ENCODE data around the gene GALNT17. TPM values are rescaled to one million over a fixed set of nuclear protein-coding genes. Genes with fewer than 3 reads are reported as not detected.

The GALNT17 gene
- total RNA-seq, 1 experiment from 2014 or later, result not detected

GRCh38 chr7:71535616-71536015, 403.7 kb downstream of the GALNT17 start:
- CTCF ChIA-PET, result no interaction called here
- H3K27me3 Mint-ChIP-seq (ENCODE audit: insufficient read depth, unreplicated experiment), result no peaks in the 10 kb centered on the region
- POLR2A ChIA-PET, result no interaction called here
- no TSS peak for BruUV-seq (replicated peaks)
- H3K4me1 Mint-ChIP-seq (ENCODE audit: insufficient read depth, unreplicated experiment), result no peaks in the 10 kb centered on the region
- peaks cover 8% of the 10 kb centered on the region for H3K9me3 Mint-ChIP-seq (ENCODE audit: unreplicated experiment)
- H3K27ac Mint-ChIP-seq (ENCODE audit: low read depth, unreplicated experiment), result no peak overlapping the region
- intact Hi-C loops (cut with micrococcal nuclease), result no loop called here
- no peak for DNase-seq (ENCODE audit: unreplicated experiment)
- H3K36me3 Mint-ChIP-seq (ENCODE audit: insufficient read depth, unreplicated experiment), result no peaks in the 10 kb centered on the region
- TF ChIP-seq CTCF (IDR thresholded peaks at IDR 0.05; ENCODE audit: unreplicated experiment), result no peak
- no peak overlapping the region for H3K4me3 Mint-ChIP-seq (ENCODE audit: unreplicated experiment)

- Mint-ChIP-seq H3K4me3 (ENCODE audit: unreplicated experiment) (no peak overlapping the region), H3K4me1 (ENCODE audit: insufficient read depth, unreplicated experiment) (no peaks in the 10 kb centered on the region), H3K27ac (ENCODE audit: low read depth, unreplicated experiment) (no peak overlapping the region), H3K9me3 (ENCODE audit: unreplicated experiment) (peaks cover 8% of the 10 kb centered on the region), H3K36me3 (ENCODE audit: insufficient read depth, unreplicated experiment) (no peaks in the 10 kb centered on the region), H3K27me3 (ENCODE audit: insufficient read depth, unreplicated experiment) (no peaks in the 10 kb centered on the region)
- intact Hi-C loops (cut with micrococcal nuclease), result no loop called here
- CTCF ChIA-PET, result no interaction called here
- no peak for TF ChIP-seq CTCF (IDR thresholded peaks at IDR 0.05; ENCODE audit: unreplicated experiment)
- POLR2A ChIA-PET, result no interaction called here
- no peak for DNase-seq (ENCODE audit: unreplicated experiment)
- no TSS peak for BruUV-seq (replicated peaks)
Measured at GRCh38 chr7:71538210-71538609, 406.3 kb downstream of the GALNT17 start.

GRCh38 chr7:71539615-71540014, 407.7 kb downstream of the GALNT17 start:
- no peak for TF ChIP-seq CTCF (IDR thresholded peaks at IDR 0.05; ENCODE audit: unreplicated experiment)
- Mint-ChIP-seq H3K27me3 (ENCODE audit: insufficient read depth, unreplicated experiment) (no peaks in the 10 kb centered on the region), H3K4me1 (ENCODE audit: insufficient read depth, unreplicated experiment) (no peaks in the 10 kb centered on the region), H3K4me3 (ENCODE audit: unreplicated experiment) (no peak overlapping the region), H3K36me3 (ENCODE audit: insufficient read depth, unreplicated experiment) (no peaks in the 10 kb centered on the region), H3K27ac (ENCODE audit: low read depth, unreplicated experiment) (no peak overlapping the region), H3K9me3 (ENCODE audit: unreplicated experiment) (peaks cover 8% of the 10 kb centered on the region)
- BruUV-seq (replicated peaks), result no TSS peak
- intact Hi-C loops (cut with micrococcal nuclease), result no loop called here
- CTCF ChIA-PET, result interaction anchor here (0.6 kb wide), 1 partner anchor 689 kb away, joined by 3 read pairs; no protein-coding TSS in a partner anchor
- POLR2A ChIA-PET, result no interaction called here
- no peak for DNase-seq (ENCODE audit: unreplicated experiment)

- H3K9me3 Mint-ChIP-seq (ENCODE audit: unreplicated experiment), result peaks cover 4% of the 10 kb centered on the region
- H3K27me3 Mint-ChIP-seq (ENCODE audit: insufficient read depth, unreplicated experiment), result no peaks in the 10 kb centered on the region
- intact Hi-C loops (cut with micrococcal nuclease), result no loop called here
- TF ChIP-seq CTCF (IDR thresholded peaks at IDR 0.05; ENCODE audit: unreplicated experiment), result no peak
- no TSS peak for BruUV-seq (replicated peaks)
- ChIA-PET CTCF (no interaction called here), POLR2A (no interaction called here)
- H3K27ac Mint-ChIP-seq (ENCODE audit: low read depth, unreplicated experiment), result no peak overlapping the region
- H3K4me1 Mint-ChIP-seq (ENCODE audit: insufficient read depth, unreplicated experiment), result no peaks in the 10 kb centered on the region
- no peak overlapping the region for H3K4me3 Mint-ChIP-seq (ENCODE audit: unreplicated experiment)
- no peaks in the 10 kb centered on the region for H3K36me3 Mint-ChIP-seq (ENCODE audit: insufficient read depth, unreplicated experiment)
- no peak for DNase-seq (ENCODE audit: unreplicated experiment)
Measured at GRCh38 chr7:71541707-71542353, 409.9 kb downstream of the GALNT17 start.

Measured in MCF 10A (cell line).